IMR-90 (cell line): ENCODE measurements around the gene PTPN21. TPM values are rescaled to one million over a fixed set of nuclear protein-coding genes. Genes with fewer than 3 reads are reported as not detected.

Experiments used
- ATAC-seq: fragments of 200-7000 bp; cut with Tn5 transposase; 2 replicates; pipeline ENCODE4 v1.9.1; 2020; ENCODE audit warnings: low read depth, mild to moderate bottlenecking, moderate library complexity
- BruUV-seq: library from RNA; stranded (reverse); fragments of 400-500 nt; replicated peaks from 2 replicates; lab custom pipeline; 2021; lab: Mats Ljungman, UMichigan
- CTCF ChIA-PET: fragments of 300-600 bp; formaldehyde crosslinking; extraction: SDS; loops from one replicate; lab custom pipeline; 2021; ENCODE audit warnings: antibody characterized with exemption; lab: Yijun Ruan, JAX
- POLR2A ChIA-PET: fragments of 300-600 bp; sonication (Branson Sonifier 250); formaldehyde crosslinking; loops from one replicate; lab custom pipeline; 2022; ENCODE audit warnings: antibody characterized with exemption; ENCODE audit not compliant: unreplicated experiment; lab: Charles Lee
- DNase-seq: peaks from one replicate; pipeline ENCODE4 v3.0.0; 2013
- H2AFZ ChIP-seq: replicated peaks from 2 replicates; pipeline ENCODE3; 2013; ENCODE audit warnings: low read length, mild to moderate bottlenecking; ENCODE audit not compliant: poor library complexity
- H2AK5ac ChIP-seq: 2 replicates; pipeline ENCODE4 v1.6.1; 2013; ENCODE audit warnings: low read depth, low read length, inconsistent platforms
- H2AK9ac ChIP-seq: replicated peaks from 2 replicates; pipeline ENCODE3; 2013; ENCODE audit warnings: mild to moderate bottlenecking, low read depth, low read length, moderate library complexity; ENCODE audit not compliant: poor library complexity
- H2BK120ac ChIP-seq: 2 replicates; pipeline ENCODE4 v1.6.1; 2013; ENCODE audit warnings: low read depth, low read length, inconsistent platforms
- H2BK15ac ChIP-seq: 3 replicates; pipeline ENCODE4 v1.6.1; 2013; ENCODE audit warnings: low read depth, low read length, inconsistent platforms
- H2BK20ac ChIP-seq: 2 replicates; pipeline ENCODE4 v1.6.1; 2013; ENCODE audit warnings: low read depth, mild to moderate bottlenecking, inconsistent platforms, low read length, moderate library complexity
- H2BK5ac ChIP-seq: 2 replicates; pipeline ENCODE4 v1.6.1; 2013; ENCODE audit warnings: mild to moderate bottlenecking, low read depth, low read length, inconsistent platforms; ENCODE audit not compliant: poor library complexity, severe bottlenecking
- H3K14ac ChIP-seq: replicated peaks from 2 replicates; pipeline ENCODE4 v1.6.1; 2013; ENCODE audit warnings: low read depth, low read length, inconsistent platforms
- H3K18ac ChIP-seq: 2 replicates; pipeline ENCODE4 v1.6.1; 2013; ENCODE audit warnings: low read depth, low read length, control low read depth
- H3K23ac ChIP-seq: 2 replicates; pipeline ENCODE4 v1.6.1; 2013; ENCODE audit warnings: low read depth, low read length, inconsistent platforms
- H3K27ac ChIP-seq: 2 replicates; pipeline ENCODE4 v1.5.1; 2013; ENCODE audit warnings: mild to moderate bottlenecking, control low read depth, low read length; ENCODE audit not compliant: insufficient read depth
- H3K27me3 ChIP-seq: 2 replicates; pipeline ENCODE4 v1.6.1; 2013; ENCODE audit warnings: low read length; ENCODE audit not compliant: control insufficient read depth, insufficient read depth
- H3K36me3 ChIP-seq: 2 replicates; pipeline ENCODE4 v1.6.1; 2013; ENCODE audit warnings: low read length, mixed read lengths; ENCODE audit not compliant: control insufficient read depth, insufficient read depth
- H3K4ac ChIP-seq: 2 replicates; pipeline ENCODE4 v1.6.1; 2013; ENCODE audit warnings: low read depth, low read length, inconsistent platforms
- H3K4me1 ChIP-seq: 2 replicates; pipeline ENCODE4 v1.6.1; 2013; ENCODE audit warnings: low read length, mixed read lengths; ENCODE audit not compliant: control insufficient read depth, insufficient read depth
- H3K4me2 ChIP-seq: 2 replicates; pipeline ENCODE4 v1.6.1; 2013; ENCODE audit warnings: low read depth, mild to moderate bottlenecking, control low read depth, low read length, moderate library complexity
- H3K4me3 ChIP-seq: 2 replicates; pipeline ENCODE4 v1.5.1; 2013; ENCODE audit warnings: low read depth, mild to moderate bottlenecking, control low read depth, low read length, moderate library complexity; ENCODE audit not compliant: insufficient read depth
- H3K56ac ChIP-seq: 2 replicates; pipeline ENCODE4 v1.6.1; 2013; ENCODE audit warnings: low read length, inconsistent platforms; ENCODE audit not compliant: insufficient read depth; ENCODE audit errors: extremely low read depth
- H3K79me1 ChIP-seq, 2 experiments: 2 replicates each; pipeline ENCODE4 v1.6.1; 2013; ENCODE audit warnings: low read length in 2 of 2, inconsistent platforms in 1 of 2, low read depth in 1 of 2
- H3K9ac ChIP-seq: 2 replicates; pipeline ENCODE4 v1.6.1; 2013; ENCODE audit warnings: low read depth, low read length, control low read depth
- H3K9me1 ChIP-seq: 2 replicates; pipeline ENCODE4 v1.6.1; 2013; ENCODE audit warnings: low read length, inconsistent platforms; ENCODE audit not compliant: insufficient read depth
- H3K9me3 ChIP-seq: 2 replicates; pipeline ENCODE4 v1.6.1; 2013; ENCODE audit warnings: low read length; ENCODE audit not compliant: control insufficient read depth, insufficient read depth
- H4K20me1 ChIP-seq: 2 replicates; pipeline ENCODE4 v1.6.1; 2013; ENCODE audit warnings: low read length, inconsistent platforms; ENCODE audit not compliant: insufficient read depth
- H4K5ac ChIP-seq: 2 replicates; pipeline ENCODE4 v1.6.1; 2013; ENCODE audit warnings: mild to moderate bottlenecking, low read depth, low read length, control low read depth
- H4K8ac ChIP-seq, 2 experiments: 2 replicates each; pipeline ENCODE4 v1.6.1; 2013; ENCODE audit warnings: low read depth in 2 of 2, low read length in 2 of 2, control low read depth in 1 of 2, inconsistent platforms in 1 of 2
- H4K91ac ChIP-seq: 2 replicates; pipeline ENCODE4 v1.6.1; 2013; ENCODE audit warnings: low read depth, low read length, inconsistent platforms; ENCODE audit not compliant: insufficient read depth
- FOS ChIP-seq: fragments of 150-350 bp; IDR thresholded peaks from 2 replicates; pipeline ENCODE4 v1.6.1; 2016; ENCODE audit warnings: low read depth, low read length
- WGBS, 2 experiments: methylation state at CpG; one replicate each; pipeline versions ENCODE4 v1.1.5 to v1.1.7; 2013; ENCODE audit warnings: missing lambda C conversion rate in 2 of 2; ENCODE audit not compliant: insufficient read length in 1 of 2; ENCODE audit errors: extremely low coverage in 2 of 2; 5-methylcytosine and 5-hydroxymethylcytosine counted together
- dilution Hi-C: fragments of 300-500 bp; cut with HindIII; formaldehyde crosslinking; loops from one replicate; pipeline ENCODE4 v1.14.3; 2018; ENCODE audit warnings: low sequenced_read_pairs; ENCODE audit not compliant: unreplicated experiment
- in situ Hi-C: fragments of 300-500 bp; cut with MboI; formaldehyde crosslinking; loops from 3 replicates; pipeline ENCODE4 v1.14.3; 2019; ENCODE audit warnings: low sequenced_read_pairs, inconsistent platforms, mixed read lengths
- intact Hi-C: fragments of 100-400 bp; cut with micrococcal nuclease; formaldehyde crosslinking; loops from 2 replicates; pipeline ENCODE4 v1.10.0; 2022
- polyA plus RNA-seq, 3 experiments: library from polyadenylated mRNA; depleted of rRNA; stranded (reverse); fragments of >200 nt; gene quantifications; 2 replicates each; pipeline ENCODE4 v1.2.3, GENCODE V29; 2012; ENCODE audit warnings: low replicate concordance in 1 of 3
- total RNA-seq: library from RNA; depleted of rRNA; stranded (reverse); fragments of >200 nt; gene quantifications from 2 replicates; pipeline ENCODE4 v1.2.3, GENCODE V29; 2012

PTPN21 gene
- total and polyA plus RNA-seq, 2 of the 4 experiments (the other 2 are of a cell fraction): 10.4 to 10.7 TPM

GRCh38 chr14:88488081-88488480 is 66.7 kb downstream of the PTPN21 start:
- no peak overlapping the region for H3K4me3 ChIP-seq
- no peak overlapping the region for H3K14ac ChIP-seq
- no peak overlapping the region for H2BK5ac ChIP-seq
- no peak overlapping the region for H4K91ac ChIP-seq
- 0 out of 2 replicates have a peak, but pooled peaks cover 2% of the 10 kb centered on the region for H3K4me1 ChIP-seq
- no peak overlapping the region for H3K4ac ChIP-seq
- H3K36me3 ChIP-seq: peaks cover 30% of the 10 kb centered on the region
- DNase-seq: no peak
- H2AFZ ChIP-seq: no peak overlapping the region
- intact Hi-C loops: no loop called here
- H3K79me1 ChIP-seq: peaks cover 11 to 13% of the 10 kb centered on the region in 2 experiments; a peak in 3 of 4 replicates
- no peak overlapping the region for H3K9ac ChIP-seq
- peaks cover 6% of the 10 kb centered on the region; the same call in 1 of the 2 replicates for H4K20me1 ChIP-seq
- H2AK9ac ChIP-seq: no peak overlapping the region
- H4K8ac ChIP-seq: no peak overlapping the region
- ATAC-seq: no peak
- H2BK20ac ChIP-seq: no peak overlapping the region
- no peak overlapping the region for H2BK120ac ChIP-seq
- H4K5ac ChIP-seq: no peak overlapping the region
- WGBS, 2 experiments: 97% methylated on average over 5 of the region's 7 CpGs; no CpG with 5 or more reads in 1 of the 2 experiments
- H3K27me3 ChIP-seq: no peaks in the 10 kb centered on the region
- dilution Hi-C loops: no loop called here
- H2BK15ac ChIP-seq: no peak overlapping the region
- H3K9me1 ChIP-seq: peaks cover 3% of the 10 kb centered on the region; the same call in 1 of the 2 replicates
- H3K27ac ChIP-seq: no peak overlapping the region
- no TSS peak for BruUV-seq
- H3K23ac ChIP-seq: no peak overlapping the region
- H2AK5ac ChIP-seq: no peak overlapping the region
- no peak overlapping the region for H3K18ac ChIP-seq
- in situ Hi-C loops: no loop called here
- ChIA-PET POLR2A (no interaction called here), CTCF (interaction anchor here (0.7 to 1.1 kb wide), 2 partner anchors 51 to 576 kb away, joined by 3 to 5 read pairs; no protein-coding TSS in a partner anchor)
- H3K4me2 ChIP-seq: no peak overlapping the region
- H3K56ac ChIP-seq: no peak overlapping the region
- TF ChIP-seq FOS: no peak
- H3K9me3 ChIP-seq: no peaks in the 10 kb centered on the region
